ENCODE results near the gene POLR3E.

Gene POLR3E

GRCh38 chr16:22260490-22260889 is 36.7 kb upstream of the POLR3E start:
- TF ChIP-seq, protein P1, sequence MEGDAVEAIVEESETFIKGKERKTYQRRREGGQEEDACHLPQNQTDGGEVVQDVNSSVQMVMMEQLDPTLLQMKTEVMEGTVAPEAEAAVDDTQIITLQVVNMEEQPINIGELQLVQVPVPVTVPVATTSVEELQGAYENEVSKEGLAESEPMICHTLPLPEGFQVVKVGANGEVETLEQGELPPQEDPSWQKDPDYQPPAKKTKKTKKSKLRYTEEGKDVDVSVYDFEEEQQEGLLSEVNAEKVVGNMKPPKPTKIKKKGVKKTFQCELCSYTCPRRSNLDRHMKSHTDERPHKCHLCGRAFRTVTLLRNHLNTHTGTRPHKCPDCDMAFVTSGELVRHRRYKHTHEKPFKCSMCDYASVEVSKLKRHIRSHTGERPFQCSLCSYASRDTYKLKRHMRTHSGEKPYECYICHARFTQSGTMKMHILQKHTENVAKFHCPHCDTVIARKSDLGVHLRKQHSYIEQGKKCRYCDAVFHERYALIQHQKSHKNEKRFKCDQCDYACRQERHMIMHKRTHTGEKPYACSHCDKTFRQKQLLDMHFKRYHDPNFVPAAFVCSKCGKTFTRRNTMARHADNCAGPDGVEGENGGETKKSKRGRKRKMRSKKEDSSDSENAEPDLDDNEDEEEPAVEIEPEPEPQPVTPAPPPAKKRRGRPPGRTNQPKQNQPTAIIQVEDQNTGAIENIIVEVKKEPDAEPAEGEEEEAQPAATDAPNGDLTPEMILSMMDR (conservative IDR thresholded peaks at IDR 0.05; ENCODE audit: low read length), result no peak
- no peak for DNase-seq (ENCODE audit: low read depth)
- no peak overlapping the region for H3K4me3 ChIP-seq (ENCODE audit: low read length)

GRCh38 chr16:22262460-22262859 is 34.7 kb upstream of the POLR3E start:
- TF ChIP-seq, protein P1 (conservative IDR thresholded peaks at IDR 0.05; ENCODE audit: low read length), result no peak
- DNase-seq (ENCODE audit: low read depth), result peak; percentile 19
- no peak overlapping the region for H3K4me3 ChIP-seq (ENCODE audit: low read length)

GRCh38 chr16:22264786-22265185 is 32.4 kb upstream of the POLR3E start:
- TF ChIP-seq, protein P1 (conservative IDR thresholded peaks at IDR 0.05; ENCODE audit: low read length), result no peak
- no peak overlapping the region for H3K4me3 ChIP-seq (ENCODE audit: low read length)
- DNase-seq (ENCODE audit: low read depth), result peak; percentile 40

- DNase-seq (ENCODE audit: low read depth), result no peak
- TF ChIP-seq, protein P1 (conservative IDR thresholded peaks at IDR 0.05; ENCODE audit: low read length), result no peak
- H3K4me3 ChIP-seq (ENCODE audit: low read length), result no peak overlapping the region
Observed at GRCh38 chr16:22265351-22265750, 31.9 kb upstream of the POLR3E start.

DNA sequence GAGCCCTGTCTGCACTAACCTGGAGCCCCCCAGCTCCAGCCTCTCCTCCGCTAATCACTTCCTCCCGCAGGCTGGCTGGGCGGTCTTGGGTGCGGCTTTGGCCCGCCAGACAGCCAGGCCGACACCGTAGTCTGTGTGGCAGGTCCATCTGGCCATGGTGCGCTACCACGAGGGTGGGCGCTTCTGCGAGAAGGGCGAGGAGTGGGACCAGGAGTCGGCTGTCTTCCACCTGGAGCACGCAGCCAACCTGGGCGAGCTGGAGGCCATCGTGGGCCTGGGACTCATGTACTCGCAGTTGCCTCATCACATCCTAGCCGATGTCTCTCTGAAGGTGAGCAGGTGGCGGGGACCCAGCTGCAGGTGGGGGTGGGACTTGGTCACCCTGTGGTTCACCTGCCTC is 30.7 kb upstream of the POLR3E start:
- TF ChIP-seq, protein P1 (conservative IDR thresholded peaks at IDR 0.05; ENCODE audit: low read length), result no peak
- DNase-seq (ENCODE audit: low read depth), result no peak
- H3K4me3 ChIP-seq (ENCODE audit: low read length), result no peak overlapping the region

GRCh38 chr16:22267764-22268163 is 29.4 kb upstream of the POLR3E start:
- no peak overlapping the region for H3K4me3 ChIP-seq (ENCODE audit: low read length)
- TF ChIP-seq, protein P1 (conservative IDR thresholded peaks at IDR 0.05; ENCODE audit: low read length), result no peak
- DNase-seq (ENCODE audit: low read depth), result no peak

GRCh38 chr16:22270525-22270924 is 26.7 kb upstream of the POLR3E start:
- TF ChIP-seq, protein P1 (conservative IDR thresholded peaks at IDR 0.05; ENCODE audit: low read length), result no peak
- H3K4me3 ChIP-seq (ENCODE audit: low read length), result no peak overlapping the region
- DNase-seq (ENCODE audit: low read depth), result peak; percentile 13
